HCT116 (cell line): Measurements from ENCODE around the gene RPLP2.

Source experiments
- CTCF ChIP-seq, 3 experiments: fragments of 200-600 bp in 1 of 3; sonication (generic) in 1 of 3; IDR thresholded peaks in 2 of 3; conservative IDR thresholded peaks in 1 of 3; 2 replicates each; pipeline ENCODE4 v1.5.1; 2012 to 2017; ENCODE audit warnings: low read depth in 2 of 3, low read length in 2 of 3, antibody characterized with exemption in 1 of 3, borderline replicate concordance in 1 of 3, control low read depth in 1 of 3, mild to moderate bottlenecking in 1 of 3, mixed read lengths in 1 of 3, mixed run types in 1 of 3, moderate library complexity in 1 of 3; ENCODE audit not compliant: insufficient read depth in 1 of 3
- EGR1 ChIP-seq: IDR thresholded peaks from 2 replicates; pipeline ENCODE4 v1.6.1; 2012; ENCODE audit warnings: low read depth
- EZH2 ChIP-seq: fragments of 200-600 bp; sonication (generic); IDR thresholded peaks from 2 replicates; pipeline ENCODE4 v1.6.1; 2017; ENCODE audit warnings: antibody characterized with exemption, mixed run types
- JUND ChIP-seq: IDR thresholded peaks from 2 replicates; pipeline ENCODE4 v1.6.1; 2012
- MAX ChIP-seq: IDR thresholded peaks from 2 replicates; pipeline ENCODE4 v1.6.1; 2012
- POLR2A ChIP-seq: IDR thresholded peaks from 2 replicates; pipeline ENCODE4 v1.7.0; 2011; ENCODE audit warnings: borderline replicate concordance; ENCODE audit not compliant: insufficient read depth, insufficient read length; ENCODE audit errors: extremely low read depth
- POLR2AphosphoS5 ChIP-seq: IDR thresholded peaks from 2 replicates; pipeline ENCODE4 v1.6.1; 2011; ENCODE audit warnings: mild to moderate bottlenecking, low read depth, low read length, moderate library complexity
- SP1 ChIP-seq: IDR thresholded peaks from 2 replicates; pipeline ENCODE4 v1.6.1; 2012; ENCODE audit warnings: low read depth
- TCF7L2 ChIP-seq: IDR thresholded peaks from 2 replicates; pipeline ENCODE4 v1.7.0; 2011; ENCODE audit warnings: borderline replicate concordance, inconsistent platforms; ENCODE audit not compliant: insufficient read depth, insufficient read length; ENCODE audit errors: extremely low read depth
- YY1 ChIP-seq: IDR thresholded peaks from 2 replicates; pipeline ENCODE4 v1.6.1; 2011; ENCODE audit warnings: low read length, low read depth, moderate library complexity, mild to moderate bottlenecking; ENCODE audit not compliant: insufficient replicate concordance; ENCODE audit errors: extremely low read depth
- ZBTB33 ChIP-seq: IDR thresholded peaks from 2 replicates; pipeline ENCODE4 v1.6.1; 2011; ENCODE audit warnings: mild to moderate bottlenecking, low read length, moderate library complexity; ENCODE audit not compliant: insufficient replicate concordance; ENCODE audit errors: extremely low read depth
- ZFX ChIP-seq: fragments of 450-650 bp; IDR thresholded peaks from 2 replicates; pipeline ENCODE4 v1.6.1; 2017

- TF ChIP-seq EZH2 (no peak), ZBTB33 (no peak), CTCF (IDR thresholded peaks at IDR 0.05 in 2 of 3, conservative IDR thresholded peaks at IDR 0.05 in 1 of 3; ENCODE audit: borderline replicate concordance in 1 of 3, insufficient read depth in 1 of 3, low read depth in 2 of 3, low read length in 2 of 3) (no peak), POLR2A (no peak), SP1 (no peak), POLR2AphosphoS5 (no peak), ZFX (no peak), MAX (no peak), YY1 (no peak), EGR1 (no peak), TCF7L2 (no peak), JUND (no peak)
These were observed 15.6 kb upstream of the RPLP2 start for GRCh38 chr11:794013-794765.
